ENCODE data around the gene CYTL1. TPM values are rescaled to one million over a fixed set of nuclear protein-coding genes. Genes with fewer than 3 reads are reported as not detected.

CYTL1 gene
- total and polyA plus RNA-seq, 2 of the 4 experiments (the other 2 are of a cell fraction), result 1.3 to 7.4 TPM

GRCh38 chr4:5010984-5011383, 8.3 kb downstream of the CYTL1 start:
- Histone ChIP-seq H3K14ac (replicated peaks; ENCODE audit: low read depth, low read length) (no peak overlapping the region), H4K20me1 (ENCODE audit: insufficient read depth, low read length) (no peaks in the 10 kb centered on the region), H2AFZ (replicated peaks; ENCODE audit: low read length, poor library complexity) (no peak overlapping the region), H2BK5ac (ENCODE audit: low read depth, low read length, poor library complexity, severe bottlenecking) (no peak overlapping the region), H3K9me1 (ENCODE audit: insufficient read depth, low read length) (no peaks in the 10 kb centered on the region), H3K23ac (ENCODE audit: low read depth, low read length) (no peak overlapping the region), H3K4ac (ENCODE audit: low read depth, low read length) (no peak overlapping the region), H3K9me3 (ENCODE audit: control insufficient read depth, insufficient read depth, low read length) (peaks cover 4% of the 10 kb centered on the region; the same call in 1 of the 2 replicates), H3K4me3 (ENCODE audit: insufficient read depth, low read depth, low read length) (no peak overlapping the region), H3K56ac (ENCODE audit: extremely low read depth, insufficient read depth, low read length) (no peak overlapping the region), H3K27me3 (ENCODE audit: control insufficient read depth, insufficient read depth, low read length) (peaks cover 35% of the 10 kb centered on the region), H3K79me1 (ENCODE audit: low read depth in 1 of 2, low read length in 2 of 2) (no peaks in the 10 kb centered on the region), H2AK9ac (replicated peaks; ENCODE audit: low read depth, low read length, poor library complexity) (no peak overlapping the region), H4K91ac (ENCODE audit: insufficient read depth, low read depth, low read length) (no peak overlapping the region), H3K36me3 (ENCODE audit: control insufficient read depth, insufficient read depth, low read length) (no peaks in the 10 kb centered on the region), H4K5ac (ENCODE audit: low read depth, low read length) (no peak overlapping the region), H4K8ac (ENCODE audit: low read depth in 2 of 2, low read length in 2 of 2) (no peak overlapping the region), H3K4me1 (ENCODE audit: control insufficient read depth, insufficient read depth, low read length) (no peaks in the 10 kb centered on the region; the same call in 1 of the 2 replicates), H2BK15ac (ENCODE audit: low read depth, low read length) (no peak overlapping the region), H3K9ac (ENCODE audit: low read depth, low read length) (no peak overlapping the region), H3K27ac (ENCODE audit: insufficient read depth, low read length) (no peak overlapping the region), H3K4me2 (ENCODE audit: low read depth, low read length) (no peak overlapping the region), H2BK20ac (ENCODE audit: low read depth, low read length) (no peak overlapping the region), H2AK5ac (ENCODE audit: low read depth, low read length) (no peak overlapping the region), H2BK120ac (ENCODE audit: low read depth, low read length) (no peak overlapping the region), H3K18ac (ENCODE audit: low read depth, low read length) (no peak overlapping the region)
- TF ChIP-seq CEBPB (IDR thresholded peaks at IDR 0.05; ENCODE audit: low read depth, low read length) (no peak), RFX5 (IDR thresholded peaks at IDR 0.05; ENCODE audit: low read depth, low read length) (no peak), POLR2A (IDR thresholded peaks at IDR 0.05; ENCODE audit: low read depth, low read length) (no peak), USF2 (IDR thresholded peaks at IDR 0.05; ENCODE audit: low read depth, low read length) (no peak), MXI1 (IDR thresholded peaks at IDR 0.05; ENCODE audit: borderline replicate concordance, low read depth, low read length) (no peak), CHD1 (IDR thresholded peaks at IDR 0.05; ENCODE audit: low read depth, low read length) (no peak), NFE2L2 (IDR thresholded peaks at IDR 0.05; ENCODE audit: low read depth, low read length) (no peak), MAFK (IDR thresholded peaks at IDR 0.05; ENCODE audit: low read depth, low read length) (no peak), RAD21 (IDR thresholded peaks at IDR 0.05; ENCODE audit: low read length) (no peak), MAZ (IDR thresholded peaks at IDR 0.05; ENCODE audit: borderline replicate concordance, low read depth, low read length) (no peak), CTCF (conservative IDR thresholded peaks at IDR 0.05; ENCODE audit: low read depth, low read length) (no peak), RCOR1 (IDR thresholded peaks at IDR 0.05; ENCODE audit: insufficient replicate concordance, low read length) (no peak), BHLHE40 (IDR thresholded peaks at IDR 0.05; ENCODE audit: low read depth, low read length) (no peak), FOS (IDR thresholded peaks at IDR 0.05; ENCODE audit: low read depth, low read length) (no peak), ELK1 (IDR thresholded peaks at IDR 0.05; ENCODE audit: borderline replicate concordance, low read depth, low read length) (no peak)
- no peak for DNase-seq
- no TSS peak for BruUV-seq (replicated peaks)
- intact Hi-C loops (cut with micrococcal nuclease), result no loop called here
- ChIA-PET CTCF (no interaction called here), POLR2A (ENCODE audit: unreplicated experiment) (no interaction called here)
- WGBS, 2 experiments (ENCODE audit: extremely low coverage in 2 of 2, insufficient read length in 1 of 2), result 88% methylated on average over 1 of the region's 2 CpGs; no CpG with 5 or more reads in 1 of the 2 experiments
- no peak for ATAC-seq (ENCODE audit: low read depth)
- dilution Hi-C loops (cut with HindIII; ENCODE audit: low sequenced_read_pairs, unreplicated experiment), result no loop called here
- in situ Hi-C loops (cut with MboI; ENCODE audit: low sequenced_read_pairs), result no loop called here
